ENCODE measurements around the gene EEF1AKMT3.

GRCh38 chr12:57745485-57745881 lies 26.9 kb upstream of the EEF1AKMT3 start:
- TF ChIP-seq, protein P1, sequence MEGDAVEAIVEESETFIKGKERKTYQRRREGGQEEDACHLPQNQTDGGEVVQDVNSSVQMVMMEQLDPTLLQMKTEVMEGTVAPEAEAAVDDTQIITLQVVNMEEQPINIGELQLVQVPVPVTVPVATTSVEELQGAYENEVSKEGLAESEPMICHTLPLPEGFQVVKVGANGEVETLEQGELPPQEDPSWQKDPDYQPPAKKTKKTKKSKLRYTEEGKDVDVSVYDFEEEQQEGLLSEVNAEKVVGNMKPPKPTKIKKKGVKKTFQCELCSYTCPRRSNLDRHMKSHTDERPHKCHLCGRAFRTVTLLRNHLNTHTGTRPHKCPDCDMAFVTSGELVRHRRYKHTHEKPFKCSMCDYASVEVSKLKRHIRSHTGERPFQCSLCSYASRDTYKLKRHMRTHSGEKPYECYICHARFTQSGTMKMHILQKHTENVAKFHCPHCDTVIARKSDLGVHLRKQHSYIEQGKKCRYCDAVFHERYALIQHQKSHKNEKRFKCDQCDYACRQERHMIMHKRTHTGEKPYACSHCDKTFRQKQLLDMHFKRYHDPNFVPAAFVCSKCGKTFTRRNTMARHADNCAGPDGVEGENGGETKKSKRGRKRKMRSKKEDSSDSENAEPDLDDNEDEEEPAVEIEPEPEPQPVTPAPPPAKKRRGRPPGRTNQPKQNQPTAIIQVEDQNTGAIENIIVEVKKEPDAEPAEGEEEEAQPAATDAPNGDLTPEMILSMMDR (conservative IDR thresholded peaks at IDR 0.05): no peak
- no peak for TF ChIP-seq ZFX (IDR thresholded peaks at IDR 0.05)
